GM20000 (cell line): Measurements from ENCODE around the gene CDK14.

Experiments
- DNase-seq: peaks from one replicate; pipeline ENCODE4 v3.0.0; 2012; ENCODE audit warnings: low spot score
- TF ChIP-seq, protein P1 (sequence below): IDR thresholded peaks from 2 replicates; pipeline ENCODE4 v1.5.1; 2012; ENCODE audit warnings: mild to moderate bottlenecking, control low read depth; ENCODE audit errors: extremely low read depth, missing control alignments

The CDK14 gene

DNA sequence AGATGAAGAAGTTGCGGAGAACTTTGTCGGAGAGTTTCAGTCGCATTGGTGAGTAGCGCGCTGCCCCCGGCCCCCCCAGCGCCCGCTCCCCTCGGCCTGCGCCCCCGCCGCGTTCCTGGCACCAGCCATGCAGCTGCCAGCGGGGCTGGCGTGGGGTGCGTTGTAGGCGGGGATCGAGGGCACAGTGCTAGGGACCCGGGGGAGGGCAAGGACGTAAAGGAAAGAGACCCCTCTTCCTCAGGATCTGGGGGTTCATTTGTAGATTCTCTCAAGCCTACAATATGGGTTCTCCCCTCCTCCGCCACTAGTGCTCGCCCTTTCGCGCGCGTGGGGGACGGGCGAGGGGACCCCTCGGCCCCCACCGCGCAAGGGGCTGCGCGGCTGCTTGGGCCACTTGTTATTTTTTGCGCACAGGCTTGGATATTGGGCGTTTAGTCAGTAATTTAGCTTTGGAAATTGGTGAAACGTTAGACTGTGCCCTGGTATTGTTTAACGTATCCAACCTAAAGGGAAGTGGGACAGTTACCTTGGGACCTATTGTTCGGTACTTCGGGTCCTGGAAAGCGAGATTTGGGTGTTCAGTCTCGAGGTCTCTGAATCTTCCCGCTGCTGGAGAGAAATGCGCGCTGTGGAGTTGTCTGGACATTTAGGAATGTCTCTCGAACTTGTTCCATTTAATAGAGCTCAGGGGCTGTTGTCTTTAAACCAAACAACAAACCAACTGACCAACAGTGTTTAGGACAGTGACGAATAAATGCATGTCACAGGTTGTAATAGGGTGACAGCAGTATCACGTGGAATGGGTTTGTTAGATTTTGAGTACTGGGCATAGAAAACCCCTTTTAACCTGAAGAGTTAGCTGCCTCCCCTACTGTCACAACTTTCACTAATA is 796 bp downstream of the CDK14 start:
- TF ChIP-seq, protein P1, sequence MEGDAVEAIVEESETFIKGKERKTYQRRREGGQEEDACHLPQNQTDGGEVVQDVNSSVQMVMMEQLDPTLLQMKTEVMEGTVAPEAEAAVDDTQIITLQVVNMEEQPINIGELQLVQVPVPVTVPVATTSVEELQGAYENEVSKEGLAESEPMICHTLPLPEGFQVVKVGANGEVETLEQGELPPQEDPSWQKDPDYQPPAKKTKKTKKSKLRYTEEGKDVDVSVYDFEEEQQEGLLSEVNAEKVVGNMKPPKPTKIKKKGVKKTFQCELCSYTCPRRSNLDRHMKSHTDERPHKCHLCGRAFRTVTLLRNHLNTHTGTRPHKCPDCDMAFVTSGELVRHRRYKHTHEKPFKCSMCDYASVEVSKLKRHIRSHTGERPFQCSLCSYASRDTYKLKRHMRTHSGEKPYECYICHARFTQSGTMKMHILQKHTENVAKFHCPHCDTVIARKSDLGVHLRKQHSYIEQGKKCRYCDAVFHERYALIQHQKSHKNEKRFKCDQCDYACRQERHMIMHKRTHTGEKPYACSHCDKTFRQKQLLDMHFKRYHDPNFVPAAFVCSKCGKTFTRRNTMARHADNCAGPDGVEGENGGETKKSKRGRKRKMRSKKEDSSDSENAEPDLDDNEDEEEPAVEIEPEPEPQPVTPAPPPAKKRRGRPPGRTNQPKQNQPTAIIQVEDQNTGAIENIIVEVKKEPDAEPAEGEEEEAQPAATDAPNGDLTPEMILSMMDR: no peak
- DNase-seq: peak; percentile 64

DNA sequence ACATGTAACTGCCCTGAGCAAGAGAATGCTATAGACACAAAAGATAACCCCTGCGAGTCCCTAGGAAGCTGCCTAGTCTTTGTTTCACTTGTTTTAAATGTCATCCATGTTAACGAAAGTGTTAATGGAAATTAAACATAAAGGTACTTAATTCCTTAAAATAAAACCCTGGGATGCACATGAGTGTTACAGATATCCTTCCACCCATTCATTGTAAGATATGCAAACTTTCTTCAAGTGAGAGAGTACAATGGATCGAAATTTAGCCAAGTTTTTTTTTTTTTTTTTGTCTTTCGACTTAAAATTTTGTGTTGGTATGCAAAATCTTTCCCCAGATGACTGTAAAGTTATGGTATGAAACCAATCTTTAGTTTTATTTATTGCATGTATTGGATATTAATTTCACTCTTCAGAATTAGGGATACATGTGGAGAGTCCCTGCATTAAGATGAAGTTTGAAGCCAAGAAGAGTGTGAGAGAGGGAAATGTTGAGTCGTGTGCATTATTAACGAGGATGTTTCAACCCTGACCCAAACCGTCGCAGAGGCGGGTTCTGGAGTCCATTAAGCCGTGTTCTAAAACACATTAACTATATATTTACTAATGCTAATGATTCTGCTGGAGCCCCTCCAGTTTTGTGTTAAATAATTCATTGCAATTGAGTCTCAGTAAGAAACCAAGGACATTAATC is 1.6 kb downstream of the CDK14 start:
- DNase-seq: no peak
- TF ChIP-seq, protein P1: no peak

DNA sequence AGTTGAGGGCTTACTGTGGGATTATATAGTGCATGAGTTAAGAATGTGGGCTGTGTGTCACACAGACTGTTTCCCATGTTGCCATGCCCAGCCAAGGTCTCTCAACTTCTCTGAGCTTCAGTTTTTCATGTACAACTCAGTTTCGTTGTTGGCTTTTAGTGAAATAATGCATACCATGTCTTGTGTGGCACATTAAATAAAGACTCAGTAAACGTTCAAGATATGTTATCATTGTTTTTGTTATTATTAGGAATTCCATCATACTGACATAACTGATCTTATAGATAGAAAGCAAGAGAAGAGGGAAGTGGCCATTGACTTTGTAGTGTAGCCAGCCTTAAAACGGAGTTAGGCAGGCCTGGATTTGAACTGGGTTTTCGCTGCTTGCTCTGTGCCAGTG is 2.9 kb downstream of the CDK14 start:
- DNase-seq: no peak
- TF ChIP-seq, protein P1: no peak

DNA sequence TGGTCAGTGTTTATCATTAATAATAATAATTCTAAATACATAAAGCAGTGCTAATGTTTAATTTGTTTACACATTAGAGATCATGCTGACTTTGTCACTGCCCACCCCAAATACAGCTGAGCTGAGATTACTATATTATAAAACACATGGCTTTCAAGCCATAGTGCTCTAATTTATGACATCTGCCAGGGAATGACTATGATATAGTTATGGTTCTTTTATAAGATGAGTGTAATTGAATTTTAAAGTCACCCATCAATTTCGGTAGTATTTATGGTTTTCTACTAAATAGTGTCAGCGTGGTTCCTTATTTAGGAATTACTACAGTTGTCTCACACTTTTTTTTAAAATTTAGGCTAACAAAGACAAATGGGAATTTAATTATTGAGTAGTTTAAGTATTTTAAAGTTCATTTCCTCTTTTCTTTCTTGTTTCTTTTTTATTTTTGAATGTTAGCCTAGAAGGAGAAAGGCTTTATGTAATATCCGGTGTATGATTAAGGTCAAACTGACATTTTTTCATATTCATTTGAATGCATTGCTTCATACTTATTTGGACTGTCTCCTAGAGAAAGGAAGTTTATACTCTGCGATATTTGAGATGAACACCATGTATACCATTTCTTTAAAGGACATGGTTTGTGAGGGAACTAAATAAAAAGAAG is 3.9 kb downstream of the CDK14 start:
- TF ChIP-seq, protein P1: no peak
- DNase-seq: no peak

DNA sequence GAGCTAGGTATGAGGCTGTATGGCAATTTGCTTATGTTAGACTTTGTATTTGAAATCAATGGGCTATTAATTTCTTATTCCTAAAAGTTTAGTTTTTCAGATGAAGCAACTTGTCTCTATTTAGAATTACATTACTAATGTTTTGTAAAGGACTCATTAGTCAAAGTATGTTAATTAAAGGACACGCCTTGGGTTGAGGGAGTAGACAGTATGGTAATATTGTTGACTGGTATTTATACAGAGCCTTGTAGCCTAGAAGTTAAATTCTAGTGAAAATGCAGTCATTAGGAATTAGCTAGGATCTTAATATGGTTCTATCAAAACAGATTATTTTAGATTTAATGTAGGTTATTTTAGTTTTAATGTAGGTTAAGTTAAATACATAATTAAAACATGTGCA is 6.2 kb downstream of the CDK14 start:
- TF ChIP-seq, protein P1: no peak
- DNase-seq: no peak

DNA sequence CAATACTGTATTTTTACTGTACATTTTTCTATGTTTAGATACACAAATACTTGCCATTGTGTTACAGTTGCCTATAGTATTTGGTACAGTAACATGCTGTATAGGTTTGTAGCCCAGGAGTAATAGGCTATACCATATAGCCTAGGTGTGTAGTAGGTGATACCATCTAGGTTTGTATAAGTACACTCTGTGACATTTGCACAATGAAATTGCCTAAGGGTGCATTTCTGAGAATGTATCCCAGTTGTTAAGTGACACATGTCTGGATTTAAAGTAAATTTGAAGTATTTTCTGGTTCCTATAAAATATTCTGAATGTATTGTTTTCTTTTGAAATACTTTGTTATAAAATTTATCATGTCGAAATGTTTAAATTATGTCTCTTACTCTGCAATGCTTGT is 7.2 kb downstream of the CDK14 start:
- TF ChIP-seq, protein P1: no peak
- no peak for DNase-seq

DNA sequence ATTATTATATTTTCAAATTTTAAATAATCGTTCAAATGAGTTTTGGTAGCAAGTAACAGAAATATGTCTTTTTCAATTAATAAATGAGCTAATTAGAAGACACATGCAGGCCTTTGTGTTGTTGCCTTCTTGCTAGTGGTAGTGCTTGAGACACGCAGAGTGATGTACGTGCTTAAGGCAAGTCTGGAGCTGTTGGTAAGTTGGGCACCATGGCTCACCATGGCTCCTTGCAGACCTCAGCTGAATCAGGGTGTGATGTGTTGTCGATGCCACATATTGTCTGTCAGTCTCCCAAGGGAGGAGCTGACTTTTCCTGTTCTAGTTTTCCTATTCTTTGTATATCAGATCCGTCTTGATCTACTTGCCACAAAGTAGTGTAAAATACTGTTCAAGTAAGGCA is 8.3 kb downstream of the CDK14 start:
- DNase-seq: no peak
- TF ChIP-seq, protein P1: no peak
